ENCODE measurements around the gene HNRNPA0.

HNRNPA0 gene

DNA sequence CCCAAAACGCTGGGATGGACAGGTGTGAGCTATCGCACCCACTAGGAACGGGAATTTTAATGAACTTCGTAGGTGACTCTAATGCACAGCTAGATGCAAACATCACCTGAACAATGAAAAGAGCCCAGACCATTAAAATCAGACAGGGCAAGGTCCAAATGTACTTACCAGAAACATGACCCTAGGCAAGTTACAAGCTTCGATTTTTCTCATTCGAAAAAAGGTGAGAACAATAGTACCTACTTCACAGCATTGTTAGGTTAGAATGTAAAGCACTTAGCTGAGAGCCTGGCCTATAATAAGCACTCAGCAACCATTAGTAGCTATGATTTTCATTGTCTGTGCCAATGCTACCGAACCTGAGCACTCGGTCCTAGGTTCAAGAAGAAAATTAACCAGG, 12.4 kb downstream of the HNRNPA0 start:
- TF ChIP-seq CTCF (IDR thresholded peaks at IDR 0.05; ENCODE audit: low read depth, low read length) = no peak
- Histone ChIP-seq H3K27me3 (no peaks in the 10 kb centered on the region), H3K36me3 (no peaks in the 10 kb centered on the region), H3K9me3 (no peaks in the 10 kb centered on the region), H3K4me3 (ENCODE audit: low read depth, low read length) (no peak overlapping the region), H3K4me1 (no peaks in the 10 kb centered on the region)
- no peak for DNase-seq

DNA sequence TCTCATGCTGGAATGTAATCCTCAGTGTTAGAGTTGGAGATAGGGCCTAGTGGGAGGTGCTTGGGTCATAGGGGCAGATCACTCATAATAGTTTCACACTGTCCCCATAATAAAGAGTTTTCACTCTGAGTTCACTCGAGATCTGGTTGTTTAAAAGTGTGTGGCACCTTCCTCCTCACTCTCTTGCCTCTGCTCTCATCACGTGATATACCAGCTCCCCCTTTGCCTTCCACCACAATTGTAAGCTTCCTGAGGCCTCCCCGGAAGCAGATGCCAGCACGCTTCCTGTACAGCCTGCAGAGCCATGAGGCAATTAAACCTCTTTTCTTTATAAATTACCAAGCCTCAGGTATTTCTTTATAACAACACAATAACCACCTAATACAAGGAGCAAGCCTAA, 14.4 kb downstream of the HNRNPA0 start:
- Histone ChIP-seq H3K27me3 (no peaks in the 10 kb centered on the region), H3K36me3 (no peaks in the 10 kb centered on the region), H3K9me3 (no peaks in the 10 kb centered on the region), H3K4me1 (no peaks in the 10 kb centered on the region), H3K4me3 (ENCODE audit: low read depth, low read length) (no peak overlapping the region)
- TF ChIP-seq CTCF (IDR thresholded peaks at IDR 0.05; ENCODE audit: low read depth, low read length) = no peak
- no peak for DNase-seq

DNA sequence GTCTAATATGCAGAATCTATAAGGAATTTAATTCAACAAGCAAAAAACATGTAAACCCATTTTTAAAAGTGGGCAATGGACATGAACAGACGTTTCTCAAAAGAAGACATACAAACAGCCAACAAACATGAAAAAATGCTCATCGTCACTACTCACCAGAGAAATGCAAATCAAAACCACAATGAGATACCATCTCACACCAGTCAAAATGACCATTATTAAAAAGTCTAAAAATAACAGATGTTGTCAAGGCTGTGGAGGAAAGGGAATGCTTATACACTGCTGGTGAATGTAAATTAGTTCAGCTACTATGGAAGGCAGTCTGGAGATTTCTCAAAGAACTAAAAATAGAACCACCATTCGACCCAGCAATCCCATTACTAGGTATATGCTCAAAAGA, 15.2 kb downstream of the HNRNPA0 start:
- no peak for TF ChIP-seq CTCF (IDR thresholded peaks at IDR 0.05; ENCODE audit: low read depth, low read length)
- no peaks in the 10 kb centered on the region for H3K36me3 ChIP-seq
- H3K9me3 ChIP-seq = no peaks in the 10 kb centered on the region
- no peaks in the 10 kb centered on the region for H3K4me1 ChIP-seq
- H3K4me3 ChIP-seq (ENCODE audit: low read depth, low read length) = no peak overlapping the region
- H3K27me3 ChIP-seq = no peaks in the 10 kb centered on the region
- no peak for DNase-seq

- no peak for TF ChIP-seq CTCF (IDR thresholded peaks at IDR 0.05; ENCODE audit: low read depth, low read length)
- DNase-seq = no peak
- no peak overlapping the region for H3K4me3 ChIP-seq (ENCODE audit: low read depth, low read length)
Observed at GRCh38 chr5:137737349-137738131, 16.6 kb downstream of the HNRNPA0 start.

DNA sequence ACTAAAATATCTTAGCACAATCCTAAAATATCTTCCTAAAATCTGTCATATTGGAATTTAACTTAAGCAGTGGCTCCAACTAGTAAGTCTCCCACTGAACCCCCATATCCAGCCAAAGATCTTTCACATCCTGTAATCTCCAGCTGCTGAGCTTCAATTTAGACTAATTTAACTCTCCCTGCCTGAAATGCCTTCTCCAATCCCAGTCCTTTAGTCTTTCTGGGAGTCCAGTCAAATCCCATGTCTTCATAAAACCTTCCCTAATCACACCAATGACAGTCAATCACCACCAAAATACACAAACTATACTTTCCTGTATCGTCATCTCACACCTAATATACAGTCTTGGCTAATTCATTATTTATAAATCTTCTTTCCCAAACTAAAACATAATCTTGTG, 17.7 kb downstream of the HNRNPA0 start:
- H3K4me3 ChIP-seq (ENCODE audit: low read depth, low read length) = no peak overlapping the region
- no peaks in the 10 kb centered on the region for H3K4me1 ChIP-seq
- no peak for TF ChIP-seq CTCF (IDR thresholded peaks at IDR 0.05; ENCODE audit: low read depth, low read length)
- no peaks in the 10 kb centered on the region for H3K9me3 ChIP-seq
- H3K36me3 ChIP-seq = no peaks in the 10 kb centered on the region
- no peaks in the 10 kb centered on the region for H3K27me3 ChIP-seq
- no peak for DNase-seq

More at GRCh38 chr5:137737349-137738131, 16.6 kb downstream of the HNRNPA0 start:
- no peaks in the 10 kb centered on the region for H3K9me3 ChIP-seq
- no peaks in the 10 kb centered on the region for H3K27me3 ChIP-seq
- no peaks in the 10 kb centered on the region for H3K36me3 ChIP-seq
- H3K4me1 ChIP-seq = no peaks in the 10 kb centered on the region

DNA sequence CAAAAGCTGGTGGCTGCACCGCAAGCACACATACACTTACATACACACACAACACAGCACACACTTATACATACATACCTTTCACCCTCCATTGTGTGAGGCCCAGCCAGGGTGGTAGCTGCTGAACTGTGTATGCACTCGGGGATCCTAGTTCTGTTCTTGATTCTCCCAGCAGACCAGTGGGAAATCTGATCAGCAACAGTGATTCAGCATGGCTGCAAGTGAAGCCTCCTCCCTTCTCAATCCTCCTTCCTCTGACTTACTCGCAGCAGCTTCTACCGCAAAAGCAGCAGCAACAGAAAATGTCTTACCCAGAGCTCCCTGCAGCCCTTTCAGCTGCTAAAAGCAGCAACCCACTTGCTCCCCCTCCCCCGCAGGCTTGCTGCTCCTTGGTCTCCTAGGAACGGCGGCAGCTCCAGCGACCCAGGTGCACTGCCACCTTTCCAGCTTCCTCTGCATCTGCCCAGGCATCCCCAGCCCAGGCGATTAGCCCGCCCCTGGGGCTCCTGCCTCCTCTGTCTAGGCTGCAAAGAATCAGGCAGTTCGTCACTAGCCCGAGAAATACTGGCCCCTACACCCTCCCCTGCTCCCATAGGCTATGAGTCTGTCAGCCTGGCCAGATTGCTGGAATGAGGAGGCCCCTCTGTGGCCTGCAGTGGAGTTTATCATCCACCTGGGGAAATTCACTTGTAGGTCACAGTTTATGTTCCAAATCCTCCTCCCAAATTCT, 18.4 kb downstream of the HNRNPA0 start, which contains the start of gene KLHL3:
TSS of gene KLHL3 (minus strand) at position 535 of the 730 bp plus-strand sequence. CDS start at position 92, 443 bp downstream.
- Histone ChIP-seq H3K27me3 (no peaks in the 10 kb centered on the region), H3K9me3 (no peaks in the 10 kb centered on the region), H3K4me3 (ENCODE audit: low read depth, low read length) (peak within 1 kb of the TSS; percentile 62), H3K36me3 (no peaks in the 10 kb centered on the region), H3K4me1 (no peaks in the 10 kb centered on the region)
- DNase-seq = peak; percentile 73
- peak; percentile 46 for TF ChIP-seq CTCF (IDR thresholded peaks at IDR 0.05; ENCODE audit: low read depth, low read length)
